ENCODE results near the gene ALG1.

DNA sequence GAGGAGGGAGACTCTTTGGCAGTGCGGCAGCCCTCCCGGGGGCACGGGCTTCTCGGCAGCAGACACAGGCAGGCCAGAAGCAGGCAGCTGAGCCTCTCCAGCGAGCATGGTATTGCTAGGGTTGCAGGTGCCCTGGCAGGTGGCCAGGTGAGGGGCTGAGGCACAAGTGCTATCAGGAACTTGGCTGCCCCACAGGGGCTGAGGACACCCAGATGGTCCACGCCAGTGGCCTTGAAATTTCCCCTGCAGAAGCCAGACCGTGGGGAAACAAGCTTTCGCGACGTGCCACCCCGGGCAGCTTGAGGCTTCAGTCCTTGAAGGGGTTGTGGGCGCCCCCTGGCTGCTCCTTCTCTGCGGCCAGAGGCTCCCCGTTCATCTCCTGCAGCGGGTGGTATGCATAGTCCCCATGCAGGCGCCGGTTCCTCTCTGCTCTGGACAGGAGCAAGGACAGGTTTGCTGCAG lies 46.4 kb upstream of the ALG1 start:
- TF ChIP-seq RARB (CRISPR knock-in tag; IDR thresholded peaks at IDR 0.05) (no peak), ARNTL (CRISPR knock-in tag; IDR thresholded peaks at IDR 0.05; ENCODE audit: borderline replicate concordance, low read depth) (no peak), OSR1 (CRISPR knock-in tag; IDR thresholded peaks at IDR 0.05) (no peak)
- TF ChIP-seq, protein P1, sequence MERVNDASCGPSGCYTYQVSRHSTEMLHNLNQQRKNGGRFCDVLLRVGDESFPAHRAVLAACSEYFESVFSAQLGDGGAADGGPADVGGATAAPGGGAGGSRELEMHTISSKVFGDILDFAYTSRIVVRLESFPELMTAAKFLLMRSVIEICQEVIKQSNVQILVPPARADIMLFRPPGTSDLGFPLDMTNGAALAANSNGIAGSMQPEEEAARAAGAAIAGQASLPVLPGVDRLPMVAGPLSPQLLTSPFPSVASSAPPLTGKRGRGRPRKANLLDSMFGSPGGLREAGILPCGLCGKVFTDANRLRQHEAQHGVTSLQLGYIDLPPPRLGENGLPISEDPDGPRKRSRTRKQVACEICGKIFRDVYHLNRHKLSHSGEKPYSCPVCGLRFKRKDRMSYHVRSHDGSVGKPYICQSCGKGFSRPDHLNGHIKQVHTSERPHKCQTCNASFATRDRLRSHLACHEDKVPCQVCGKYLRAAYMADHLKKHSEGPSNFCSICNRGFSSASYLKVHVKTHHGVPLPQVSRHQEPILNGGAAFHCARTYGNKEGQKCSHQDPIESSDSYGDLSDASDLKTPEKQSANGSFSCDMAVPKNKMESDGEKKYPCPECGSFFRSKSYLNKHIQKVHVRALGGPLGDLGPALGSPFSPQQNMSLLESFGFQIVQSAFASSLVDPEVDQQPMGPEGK (CRISPR knock-in tag; IDR thresholded peaks at IDR 0.05; ENCODE audit: borderline replicate concordance) = no peak
- TF ChIP-seq, protein P2, sequence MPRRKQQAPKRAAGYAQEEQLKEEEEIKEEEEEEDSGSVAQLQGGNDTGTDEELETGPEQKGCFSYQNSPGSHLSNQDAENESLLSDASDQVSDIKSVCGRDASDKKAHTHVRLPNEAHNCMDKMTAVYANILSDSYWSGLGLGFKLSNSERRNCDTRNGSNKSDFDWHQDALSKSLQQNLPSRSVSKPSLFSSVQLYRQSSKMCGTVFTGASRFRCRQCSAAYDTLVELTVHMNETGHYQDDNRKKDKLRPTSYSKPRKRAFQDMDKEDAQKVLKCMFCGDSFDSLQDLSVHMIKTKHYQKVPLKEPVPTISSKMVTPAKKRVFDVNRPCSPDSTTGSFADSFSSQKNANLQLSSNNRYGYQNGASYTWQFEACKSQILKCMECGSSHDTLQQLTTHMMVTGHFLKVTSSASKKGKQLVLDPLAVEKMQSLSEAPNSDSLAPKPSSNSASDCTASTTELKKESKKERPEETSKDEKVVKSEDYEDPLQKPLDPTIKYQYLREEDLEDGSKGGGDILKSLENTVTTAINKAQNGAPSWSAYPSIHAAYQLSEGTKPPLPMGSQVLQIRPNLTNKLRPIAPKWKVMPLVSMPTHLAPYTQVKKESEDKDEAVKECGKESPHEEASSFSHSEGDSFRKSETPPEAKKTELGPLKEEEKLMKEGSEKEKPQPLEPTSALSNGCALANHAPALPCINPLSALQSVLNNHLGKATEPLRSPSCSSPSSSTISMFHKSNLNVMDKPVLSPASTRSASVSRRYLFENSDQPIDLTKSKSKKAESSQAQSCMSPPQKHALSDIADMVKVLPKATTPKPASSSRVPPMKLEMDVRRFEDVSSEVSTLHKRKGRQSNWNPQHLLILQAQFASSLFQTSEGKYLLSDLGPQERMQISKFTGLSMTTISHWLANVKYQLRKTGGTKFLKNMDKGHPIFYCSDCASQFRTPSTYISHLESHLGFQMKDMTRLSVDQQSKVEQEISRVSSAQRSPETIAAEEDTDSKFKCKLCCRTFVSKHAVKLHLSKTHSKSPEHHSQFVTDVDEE (CRISPR knock-in tag; IDR thresholded peaks at IDR 0.05) = no peak
- TF ChIP-seq, protein P3, sequence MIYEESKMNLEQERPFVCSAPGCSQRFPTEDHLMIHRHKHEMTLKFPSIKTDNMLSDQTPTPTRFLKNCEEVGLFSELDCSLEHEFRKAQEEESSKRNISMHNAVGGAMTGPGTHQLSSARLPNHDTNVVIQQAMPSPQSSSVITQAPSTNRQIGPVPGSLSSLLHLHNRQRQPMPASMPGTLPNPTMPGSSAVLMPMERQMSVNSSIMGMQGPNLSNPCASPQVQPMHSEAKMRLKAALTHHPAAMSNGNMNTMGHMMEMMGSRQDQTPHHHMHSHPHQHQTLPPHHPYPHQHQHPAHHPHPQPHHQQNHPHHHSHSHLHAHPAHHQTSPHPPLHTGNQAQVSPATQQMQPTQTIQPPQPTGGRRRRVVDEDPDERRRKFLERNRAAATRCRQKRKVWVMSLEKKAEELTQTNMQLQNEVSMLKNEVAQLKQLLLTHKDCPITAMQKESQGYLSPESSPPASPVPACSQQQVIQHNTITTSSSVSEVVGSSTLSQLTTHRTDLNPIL (CRISPR knock-in tag; IDR thresholded peaks at IDR 0.05; ENCODE audit: low read depth) = no peak
- TF ChIP-seq, protein P4, sequence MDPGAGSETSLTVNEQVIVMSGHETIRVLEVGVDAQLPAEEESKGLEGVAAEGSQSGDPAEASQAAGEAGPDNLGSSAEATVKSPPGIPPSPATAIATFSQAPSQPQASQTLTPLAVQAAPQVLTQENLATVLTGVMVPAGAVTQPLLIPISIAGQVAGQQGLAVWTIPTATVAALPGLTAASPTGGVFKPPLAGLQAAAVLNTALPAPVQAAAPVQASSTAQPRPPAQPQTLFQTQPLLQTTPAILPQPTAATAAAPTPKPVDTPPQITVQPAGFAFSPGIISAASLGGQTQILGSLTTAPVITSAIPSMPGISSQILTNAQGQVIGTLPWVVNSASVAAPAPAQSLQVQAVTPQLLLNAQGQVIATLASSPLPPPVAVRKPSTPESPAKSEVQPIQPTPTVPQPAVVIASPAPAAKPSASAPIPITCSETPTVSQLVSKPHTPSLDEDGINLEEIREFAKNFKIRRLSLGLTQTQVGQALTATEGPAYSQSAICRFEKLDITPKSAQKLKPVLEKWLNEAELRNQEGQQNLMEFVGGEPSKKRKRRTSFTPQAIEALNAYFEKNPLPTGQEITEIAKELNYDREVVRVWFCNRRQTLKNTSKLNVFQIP (CRISPR knock-in tag; IDR thresholded peaks at IDR 0.05; ENCODE audit: borderline replicate concordance, low read depth) = no peak

Measured in SK-N-SH treated with all-trans-retinoic acid at 6 μM for 48 hours (cell line).